ENCODE measurements around the gene OSBPL5. TPM values are rescaled to one million over a fixed set of nuclear protein-coding genes. Genes with fewer than 3 reads are reported as not detected.

OSBPL5 gene
- total and polyA plus RNA-seq, 2 donors from 2014 or later = 8.5 to 63.0 TPM

- no peak for TF ChIP-seq CTCF (IDR thresholded peaks at IDR 0.05; ENCODE audit: borderline replicate concordance, extremely low read depth, insufficient read depth)
- H3K9me3 ChIP-seq (ENCODE audit: control insufficient read depth in 2 of 3, insufficient read depth in 1 of 3, low read length in 3 of 3) = no peaks in the 10 kb centered on the region
- no peak for FAIRE-seq
- intact Hi-C loops (cut with DNase I) = no loop called here
- peak overlapping the region in 1 of 3 donors; percentile 35 for H3K9ac ChIP-seq (ENCODE audit: low read length in 3 of 3)
- DNase-seq = peak in 1 of 5 donors; percentile 78
- H3K4me1 ChIP-seq (ENCODE audit: control insufficient read depth in 2 of 3, insufficient read depth in 2 of 3, low read depth in 1 of 3, low read length in 3 of 3) = peaks cover 0 to 23% (median 23%) of the 10 kb centered on the region in 3 donors
- H3K36me3 ChIP-seq (ENCODE audit: control insufficient read depth in 2 of 3, insufficient read depth in 3 of 3, low read length in 3 of 3) = peaks cover 2 to 11% (median 6%) of the 10 kb centered on the region in 3 donors
- no peak overlapping the region for H3K4me3 ChIP-seq (ENCODE audit: low read length in 3 of 3)
- peak overlapping the region; percentile 74 to 83 for H3K27ac ChIP-seq (ENCODE audit: low read depth in 2 of 2, low read length in 2 of 2)
- no peaks in the 10 kb centered on the region for H3K27me3 ChIP-seq (ENCODE audit: control insufficient read depth, insufficient read depth, low read length)
Measured at GRCh38 chr11:3043315-3043871, 121.7 kb downstream of the OSBPL5 start.

- H3K4me3 ChIP-seq (ENCODE audit: low read length in 3 of 3) = no peak overlapping the region
- H3K9me3 ChIP-seq (ENCODE audit: control insufficient read depth in 2 of 3, insufficient read depth in 1 of 3, low read length in 3 of 3) = no peaks in the 10 kb centered on the region
- no peaks in the 10 kb centered on the region for H3K27me3 ChIP-seq (ENCODE audit: control insufficient read depth, insufficient read depth, low read length)
- intact Hi-C loops (cut with DNase I) = no loop called here
- peak overlapping the region in 1 of 3 donors; percentile 35 for H3K9ac ChIP-seq (ENCODE audit: low read length in 3 of 3)
- DNase-seq = peak in 1 of 5 donors; percentile 59
- FAIRE-seq = no peak
- TF ChIP-seq CTCF (IDR thresholded peaks at IDR 0.05; ENCODE audit: borderline replicate concordance, extremely low read depth, insufficient read depth) = no peak
- H3K36me3 ChIP-seq (ENCODE audit: control insufficient read depth in 2 of 3, insufficient read depth in 3 of 3, low read length in 3 of 3) = peaks cover 2 to 17% (median 13%) of the 10 kb centered on the region in 3 donors
- peaks cover 0 to 23% (median 23%) of the 10 kb centered on the region in 3 donors for H3K4me1 ChIP-seq (ENCODE audit: control insufficient read depth in 2 of 3, insufficient read depth in 2 of 3, low read depth in 1 of 3, low read length in 3 of 3)
- H3K27ac ChIP-seq (ENCODE audit: low read depth in 2 of 2, low read length in 2 of 2) = peak overlapping the region; percentile 74 to 83
Measured at GRCh38 chr11:3042496-3043314, 122.4 kb downstream of the OSBPL5 start.

GRCh38 chr11:3041699-3042441, 123.2 kb downstream of the OSBPL5 start:
- peaks cover 0 to 23% (median 23%) of the 10 kb centered on the region in 3 donors for H3K4me1 ChIP-seq (ENCODE audit: control insufficient read depth in 2 of 3, insufficient read depth in 2 of 3, low read depth in 1 of 3, low read length in 3 of 3)
- H3K36me3 ChIP-seq (ENCODE audit: control insufficient read depth in 2 of 3, insufficient read depth in 3 of 3, low read length in 3 of 3) = peaks cover 2 to 25% (median 15%) of the 10 kb centered on the region in 3 donors
- FAIRE-seq (no peak), DNase-seq (peak in 1 of 5 donors; percentile 53)
- no peaks in the 10 kb centered on the region for H3K9me3 ChIP-seq (ENCODE audit: control insufficient read depth in 2 of 3, insufficient read depth in 1 of 3, low read length in 3 of 3)
- intact Hi-C loops (cut with DNase I) = no loop called here
- H3K27ac ChIP-seq (ENCODE audit: low read depth in 2 of 2, low read length in 2 of 2) = peak overlapping the region; percentile 11 to 77
- no peak overlapping the region for H3K4me3 ChIP-seq (ENCODE audit: low read length in 3 of 3)
- H3K27me3 ChIP-seq (ENCODE audit: control insufficient read depth, insufficient read depth, low read length) = no peaks in the 10 kb centered on the region
- TF ChIP-seq CTCF (IDR thresholded peaks at IDR 0.05; ENCODE audit: borderline replicate concordance, extremely low read depth, insufficient read depth) = no peak
- H3K9ac ChIP-seq (ENCODE audit: low read length in 3 of 3) = no peak overlapping the region
